H1 (cell line): Measurements from ENCODE around the gene FAM53B.

Source experiments
- BCL11A ChIP-seq, 2 experiments: IDR thresholded peaks; one replicate each; pipeline ENCODE4 v1.6.1; 2011; ENCODE audit warnings: low read depth in 2 of 2, low read length in 2 of 2, mild to moderate bottlenecking in 2 of 2
- CTCF ChIP-seq, 3 experiments: IDR thresholded peaks; 1 replicate in 2 of 3; 2 replicates in 1 of 3; pipeline versions ENCODE4 v1.5.1 to v1.6.1; 2011; ENCODE audit warnings: low read length in 3 of 3, mild to moderate bottlenecking in 3 of 3, inconsistent platforms in 2 of 3, low read depth in 1 of 3, moderate library complexity in 1 of 3; ENCODE audit not compliant: insufficient read depth in 1 of 3; ENCODE audit errors: control extremely low read depth in 1 of 3
- EP300 ChIP-seq, 2 experiments: IDR thresholded peaks; 1 replicate in 1 of 2; 2 replicates in 1 of 2; pipeline ENCODE4 v1.6.1; 2011 to 2012; ENCODE audit warnings: low read depth in 2 of 2, low read length in 2 of 2, mild to moderate bottlenecking in 2 of 2, borderline replicate concordance in 1 of 2, inconsistent platforms in 1 of 2, moderate library complexity in 1 of 2
- GABPA ChIP-seq: IDR thresholded peaks from 2 replicates; pipeline ENCODE4 v1.6.1; 2011; ENCODE audit warnings: mild to moderate bottlenecking, low read length, moderate library complexity, borderline replicate concordance; ENCODE audit not compliant: insufficient read depth
- KDM5A ChIP-seq: fragments of 200-600 bp; IDR thresholded peaks from 2 replicates; pipeline ENCODE4 v1.7.1; 2012; ENCODE audit warnings: mild to moderate bottlenecking, low read length, inconsistent platforms, mixed read lengths
- MAFK ChIP-seq: IDR thresholded peaks from 2 replicates; pipeline ENCODE4 v1.6.1; 2012; ENCODE audit warnings: low read depth, mild to moderate bottlenecking, improper control_type of control experiment, low read length
- POLR2AphosphoS5 ChIP-seq: IDR thresholded peaks from 2 replicates; pipeline ENCODE4 v1.6.1; 2011; ENCODE audit warnings: low read depth, low read length
- SIN3A ChIP-seq, 2 experiments: IDR thresholded peaks in 1 of 2; conservative IDR thresholded peaks in 1 of 2; 2 replicates each; pipeline ENCODE4 v1.6.1; 2011 to 2012; ENCODE audit warnings: low read length in 2 of 2, improper control_type of control experiment in 1 of 2, low read depth in 1 of 2, mild to moderate bottlenecking in 1 of 2
- SP1 ChIP-seq: IDR thresholded peaks from 2 replicates; pipeline ENCODE4 v1.6.1; 2011; ENCODE audit warnings: low read depth, low read length
- TF ChIP-seq, protein P1 (sequence below): IDR thresholded peaks from 2 replicates; pipeline ENCODE4 v1.6.1; 2012; ENCODE audit warnings: inconsistent platforms

GRCh38 chr10:124693396-124693795 lies 50.8 kb downstream of the FAM53B start:
- TF ChIP-seq KDM5A = no peak
- no peak for TF ChIP-seq BCL11A (IDR thresholded peaks at IDR 0.05; ENCODE audit: low read depth in 2 of 2, low read length in 2 of 2)
- TF ChIP-seq POLR2AphosphoS5 = no peak
- no peak for TF ChIP-seq EP300 (IDR thresholded peaks at IDR 0.05; ENCODE audit: borderline replicate concordance in 1 of 2, low read depth in 2 of 2, low read length in 2 of 2)
- no peak for TF ChIP-seq CTCF (IDR thresholded peaks at IDR 0.05; ENCODE audit: control extremely low read depth in 1 of 3, insufficient read depth in 1 of 3, low read depth in 1 of 3, low read length in 3 of 3)
- no peak for TF ChIP-seq GABPA
- TF ChIP-seq, protein P1, sequence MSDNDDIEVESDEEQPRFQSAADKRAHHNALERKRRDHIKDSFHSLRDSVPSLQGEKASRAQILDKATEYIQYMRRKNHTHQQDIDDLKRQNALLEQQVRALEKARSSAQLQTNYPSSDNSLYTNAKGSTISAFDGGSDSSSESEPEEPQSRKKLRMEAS = no peak
- TF ChIP-seq SP1 = no peak
- no peak for TF ChIP-seq MAFK
- no peak for TF ChIP-seq SIN3A (conservative IDR thresholded peaks at IDR 0.05 in 1 of 2, IDR thresholded peaks at IDR 0.05 in 1 of 2; ENCODE audit: low read depth in 1 of 2, low read length in 2 of 2)
